Naive thymus-derived CD8-positive, alpha-beta T cell (primary cell): ENCODE data around the gene TAOK1. TPM values are rescaled to one million over a fixed set of nuclear protein-coding genes. Genes with fewer than 3 reads are reported as not detected.

Experiments
- polyA plus RNA-seq, 3 donors: library from polyadenylated mRNA; unstranded; fragments of 300-500 nt; fragmentation: Illumina TruSeq; gene quantifications; one replicate each; pipeline ENCODE4 v1.2.3, GENCODE V29; 2021
- total RNA-seq, 8 experiments: library from RNA in 2 of 8; stranded (reverse) in 2 of 8; gene quantifications; one replicate each; pipeline ENCODE4 v1.2.3 and lab custom pipeline; 2021 to 2026

TAOK1 gene
- total and polyA plus RNA-seq, 5 experiments from 2014 or later = 2.4 to 63.8 (median 3.5) TPM

Other genes starting within 250 kb of the TAOK1 start
- gene MYO18A, start 210.0 kb upstream of the TAOK1 start, total RNA-seq = 10 to 100 TPM; 63.6 to 69.3 TPM
- 10 to 100 TPM in 1 of 3 donors, 1 to 10 TPM in 2; 4.6 to 12.6 (median 5.9) TPM for gene MYO18A, start 210.0 kb upstream of the TAOK1 start, polyA plus RNA-seq
- not detected for gene CRYBA1, start 143.5 kb upstream of the TAOK1 start, total RNA-seq
- gene CRYBA1, start 143.5 kb upstream of the TAOK1 start, polyA plus RNA-seq = not detected
- 10 to 100 TPM; 71.3 to 89.3 TPM for gene NUFIP2, start 96.2 kb upstream of the TAOK1 start, total RNA-seq
- gene NUFIP2, start 96.2 kb upstream of the TAOK1 start, polyA plus RNA-seq = 10 to 100 TPM in 2 of 3 donors, 1 to 10 TPM in 1; 9.2 to 11.9 (median 11.5) TPM
- gene ABHD15, start 176.7 kb downstream of the TAOK1 start, total RNA-seq = 10 to 100 TPM; 13.4 to 13.8 TPM
- gene ABHD15, start 176.7 kb downstream of the TAOK1 start, polyA plus RNA-seq = 1 to 10 TPM; 4.2 to 8.9 (median 7.1) TPM
- 10 to 100 TPM; 79.3 to 89.5 TPM for gene TP53I13, start 178.3 kb downstream of the TAOK1 start, total RNA-seq
- 10 to 100 TPM; 22.7 to 26.8 (median 25.5) TPM for gene TP53I13, start 178.3 kb downstream of the TAOK1 start, polyA plus RNA-seq
- 10 to 100 TPM; 51.6 to 58.2 TPM for gene GIT1, start 199.3 kb downstream of the TAOK1 start, total RNA-seq
- 10 to 100 TPM in 1 of 3 donors, 1 to 10 TPM in 2; 4.4 to 27.7 (median 6.7) TPM for gene GIT1, start 199.3 kb downstream of the TAOK1 start, polyA plus RNA-seq
- gene ANKRD13B, start 202.8 kb downstream of the TAOK1 start, total RNA-seq = 1 to 10 TPM; 2.3 to 3.7 TPM
- under 1 TPM in 2 of 3 donors, not detected in 1; 0.25 to 0.32 TPM for gene ANKRD13B, start 202.8 kb downstream of the TAOK1 start, polyA plus RNA-seq
- gene CORO6, start 232.5 kb downstream of the TAOK1 start, total RNA-seq = 1 to 10 TPM; 1.6 to 2.2 TPM
- under 1 TPM in 2 of 3 donors, not detected in 1; 0.22 to 0.36 TPM for gene CORO6, start 232.5 kb downstream of the TAOK1 start, polyA plus RNA-seq